SK-N-SH (cell line): ENCODE measurements around the gene ARID1B. TPM values are rescaled to one million over a fixed set of nuclear protein-coding genes. Genes with fewer than 3 reads are reported as not detected.

Experiments
- CTCF ChIA-PET: fragments of 300-600, 350-600 bp; formaldehyde crosslinking; extraction: SDS; loops from one replicate; lab custom pipeline; 2021; lab: Yijun Ruan, JAX
- POLR2A ChIA-PET: fragments of 350-600 bp; sonication (Branson Sonifier 250); formaldehyde crosslinking; extraction: SDS; loops from one replicate; lab custom pipeline; 2020; ENCODE audit warnings: antibody characterized with exemption, inconsistent platforms; lab: Yijun Ruan, JAX
- DNase-seq: peaks from one replicate; pipeline ENCODE4 v3.0.0; 2012
- H2AFZ ChIP-seq: fragments of 200-600 bp; sonication (generic); 2 replicates; pipeline ENCODE4 v1.8.1; 2016; ENCODE audit warnings: antibody characterized with exemption, mild to moderate bottlenecking, low read depth
- H3F3A ChIP-seq: fragments of 200-600 bp; sonication (generic); replicated peaks from 2 replicates; pipeline ENCODE3; 2016; ENCODE audit warnings: antibody characterized with exemption, mild to moderate bottlenecking; ENCODE audit not compliant: insufficient read depth
- H3K27ac ChIP-seq, 2 experiments: fragments of 200-500 bp in 1 of 2; fragments of 200-600 bp in 1 of 2; sonication (Bioruptor generic) in 1 of 2; sonication (generic), shearing (Covaris generic) in 1 of 2; 2 replicates each; pipeline versions ENCODE4 v1.5.1 to v1.6.1; 2014 to 2016; ENCODE audit warnings: low read depth in 2 of 2, inconsistent platforms in 1 of 2, low read length in 1 of 2, mild to moderate bottlenecking in 1 of 2, mixed read lengths in 1 of 2
- H3K27me3 ChIP-seq: fragments of 200-600 bp; sonication (generic), shearing (Covaris generic); 2 replicates; pipeline ENCODE4 v1.6.1; 2016; ENCODE audit warnings: mixed run types; ENCODE audit not compliant: insufficient read depth
- H3K36me3 ChIP-seq, 2 experiments: fragments of 200-500 bp in 1 of 2; fragments of 200-600 bp in 1 of 2; sonication (Bioruptor generic) in 1 of 2; sonication (generic) in 1 of 2; replicated peaks in 1 of 2; 2 replicates each; pipeline versions ENCODE3 to v1.5.1; 2014 to 2016; ENCODE audit warnings: low read length in 1 of 2, mild to moderate bottlenecking in 1 of 2; ENCODE audit not compliant: insufficient read depth in 2 of 2, control insufficient read depth in 1 of 2
- H3K4me1 ChIP-seq, 2 experiments: fragments of 200-500 bp in 1 of 2; fragments of 200-600 bp in 1 of 2; sonication (Bioruptor generic) in 1 of 2; sonication (generic), shearing (Covaris generic) in 1 of 2; 2 replicates each; pipeline versions ENCODE4 v1.5.1 to v1.6.1; 2014 to 2016; ENCODE audit warnings: low read depth in 1 of 2, low read length in 1 of 2, mixed run types in 1 of 2; ENCODE audit not compliant: insufficient read depth in 2 of 2, control insufficient read depth in 1 of 2
- H3K4me2 ChIP-seq: fragments of 200-600 bp; sonication (generic), shearing (Covaris generic); 2 replicates; pipeline ENCODE4 v1.6.1; 2017; ENCODE audit warnings: mixed run types
- H3K4me3 ChIP-seq, 2 experiments: fragments of 200-500 bp in 1 of 2; fragments of 200-600 bp in 1 of 2; sonication (Bioruptor generic) in 1 of 2; sonication (generic), shearing (Covaris generic) in 1 of 2; 2 replicates each; pipeline versions ENCODE4 v1.5.1 to v1.8.1; 2014 to 2016; ENCODE audit warnings: low read depth in 2 of 2, inconsistent platforms in 1 of 2, low read length in 1 of 2, mild to moderate bottlenecking in 1 of 2, mixed read lengths in 1 of 2, moderate library complexity in 1 of 2
- H3K79me2 ChIP-seq: fragments of 200-600 bp; sonication (generic); 2 replicates; pipeline ENCODE4 v1.8.1; 2017; ENCODE audit warnings: mild to moderate bottlenecking; ENCODE audit not compliant: insufficient read depth
- H3K9ac ChIP-seq: fragments of 200-600 bp; sonication (generic); 2 replicates; pipeline ENCODE4 v1.6.1; 2017; ENCODE audit warnings: mixed run types
- H3K9me2 ChIP-seq: fragments of 200-600 bp; sonication (generic); 2 replicates; pipeline ENCODE4 v1.6.1; 2017; ENCODE audit warnings: mixed run types
- H3K9me3 ChIP-seq: fragments of 200-600 bp; sonication (generic); 2 replicates; pipeline ENCODE4 v1.6.1; 2017; ENCODE audit warnings: mixed run types, mild to moderate bottlenecking, moderate library complexity
- H4K20me1 ChIP-seq: fragments of 200-600 bp; sonication (generic); 2 replicates; pipeline ENCODE4 v1.6.1; 2017; ENCODE audit warnings: mild to moderate bottlenecking, mixed run types; ENCODE audit not compliant: insufficient read depth
- CHD2 ChIP-seq: fragments of 150-350 bp; IDR thresholded peaks from 2 replicates; pipeline ENCODE4 v1.6.1; 2018; ENCODE audit warnings: low read length; ENCODE audit not compliant: partially characterized antibody
- CTCF ChIP-seq: fragments of 200-600 bp; sonication (generic); IDR thresholded peaks from 2 replicates; pipeline ENCODE4 v1.6.1; 2017; ENCODE audit warnings: antibody characterized with exemption, mild to moderate bottlenecking, moderate library complexity
- EP300 ChIP-seq, 2 experiments: IDR thresholded peaks; 2 replicates each; pipeline versions ENCODE4 v1.4.0 to v1.6.1; 2012; ENCODE audit warnings: borderline replicate concordance in 1 of 2, low read depth in 1 of 2, low read length in 1 of 2
- EZH2phosphoT487 ChIP-seq: fragments of 200-600 bp; sonication (generic); IDR thresholded peaks from 2 replicates; pipeline ENCODE4 v1.6.1; 2017; ENCODE audit warnings: low read depth, mixed run types, mild to moderate bottlenecking, antibody characterized with exemption, moderate library complexity, borderline replicate concordance
- FOXJ3 ChIP-seq: sonication (generic); formaldehyde crosslinking; IDR thresholded peaks from 2 replicates; pipeline ENCODE4 v1.5.1; 2020; ENCODE audit warnings: mild to moderate bottlenecking, missing genetic modification reagents
- FOXM1 ChIP-seq: IDR thresholded peaks from 2 replicates; pipeline ENCODE4 v1.4.0; 2012; ENCODE audit warnings: low read depth, mild to moderate bottlenecking
- GATA2 ChIP-seq: sonication (generic); formaldehyde crosslinking; IDR thresholded peaks from 2 replicates; pipeline ENCODE4 v1.5.0; 2020; ENCODE audit warnings: mild to moderate bottlenecking, missing genetic modification reagents
- IRF3 ChIP-seq: fragments of 150-350 bp; IDR thresholded peaks from 2 replicates; pipeline ENCODE4 v1.6.1; 2016; ENCODE audit warnings: mild to moderate bottlenecking, low read depth, low read length
- NFIC ChIP-seq: IDR thresholded peaks from 2 replicates; pipeline ENCODE4 v1.4.0; 2012; ENCODE audit warnings: borderline replicate concordance
- NRF1 ChIP-seq: IDR thresholded peaks from 2 replicates; pipeline ENCODE4 v1.6.1; 2012; ENCODE audit warnings: low read depth, mild to moderate bottlenecking, low read length
- PBX3 ChIP-seq: IDR thresholded peaks from 2 replicates; pipeline ENCODE4; 2012
- RAD21 ChIP-seq: IDR thresholded peaks from 2 replicates; pipeline ENCODE4 v1.6.1; 2012; ENCODE audit warnings: mild to moderate bottlenecking, low read length
- RFX5 ChIP-seq: IDR thresholded peaks from 2 replicates; pipeline ENCODE4 v1.6.1; 2012; ENCODE audit warnings: mild to moderate bottlenecking, improper control_type of control experiment, low read length
- RXRA ChIP-seq: IDR thresholded peaks from 2 replicates; pipeline ENCODE4 v1.4.0; 2012; ENCODE audit warnings: low read depth, mild to moderate bottlenecking, borderline replicate concordance
- SIN3A ChIP-seq: IDR thresholded peaks from 2 replicates; pipeline ENCODE4 v1.6.1; 2012; ENCODE audit warnings: low read depth, mild to moderate bottlenecking, low read length, moderate library complexity, borderline replicate concordance
- SMC3 ChIP-seq: IDR thresholded peaks from 2 replicates; pipeline ENCODE4 v1.6.1; 2012; ENCODE audit warnings: low read depth, low read length, improper control_type of control experiment
- TAF1 ChIP-seq: IDR thresholded peaks from 2 replicates; pipeline ENCODE4 v1.6.1; 2012; ENCODE audit warnings: low read depth, mild to moderate bottlenecking, low read length, moderate library complexity, borderline replicate concordance
- TCF12 ChIP-seq: IDR thresholded peaks from 2 replicates; pipeline ENCODE4 v1.4.0; 2012
- TEAD4 ChIP-seq: IDR thresholded peaks from 2 replicates; pipeline ENCODE4 v1.4.0; 2012; ENCODE audit warnings: mild to moderate bottlenecking, borderline replicate concordance; ENCODE audit not compliant: insufficient read depth
- YY1 ChIP-seq: IDR thresholded peaks from 2 replicates; pipeline ENCODE4 v1.4.0; 2012; ENCODE audit warnings: low read depth, mild to moderate bottlenecking
- ZBTB33 ChIP-seq: IDR thresholded peaks from 2 replicates; pipeline ENCODE4 v1.4.0; 2012; ENCODE audit warnings: low read depth, borderline replicate concordance
- WGBS: methylation state at CpG from one replicate; pipeline ENCODE4 v1.1.6; 2017; ENCODE audit warnings: low lambda C conversion rate; 5-methylcytosine and 5-hydroxymethylcytosine counted together
- polyA plus RNA-seq, 3 experiments: library from polyadenylated mRNA; depleted of rRNA; stranded (reverse); fragments of >200 nt; gene quantifications; 2 replicates each; pipeline ENCODE4 v1.2.3, GENCODE V29; 2012

ARID1B gene
- polyA plus RNA-seq, 1 of the 3 experiments (the other 2 are of a cell fraction): 13.6 TPM

- Histone ChIP-seq H3K9ac (no peak overlapping the region), H3K36me3 (peaks cover 0 to 5% of the 10 kb centered on the region in 2 experiments), H3K9me3 (no peaks in the 10 kb centered on the region), H4K20me1 (peaks cover 85% of the 10 kb centered on the region), H3K4me3 (no peak overlapping the region), H3F3A (no peaks in the 10 kb centered on the region), H3K79me2 (peaks cover 100% of the 10 kb centered on the region), H3K4me2 (no peak overlapping the region), H3K27ac (no peak overlapping the region), H3K4me1 (peaks cover 0 to 15% of the 10 kb centered on the region in 2 experiments; a peak in 1 of 4 replicates), H3K9me2 (no peaks in the 10 kb centered on the region), H3K27me3 (no peaks in the 10 kb centered on the region), H2AFZ (no peak overlapping the region)
- 98% methylated on average over 8 of the region's 8 CpGs for WGBS
- TF ChIP-seq RFX5 (no peak), IRF3 (no peak), ZBTB33 (no peak), EP300 (IDR thresholded peaks at IDR 0.05; ENCODE audit: borderline replicate concordance in 1 of 2, low read depth in 1 of 2, low read length in 1 of 2) (no peak), SIN3A (no peak), NRF1 (no peak), TCF12 (no peak), FOXJ3 (CRISPR knock-in tag) (no peak)
- ChIA-PET CTCF (interaction anchor here (1.2 kb wide), 1 partner anchor 173 kb away, joined by 3 read pairs; no protein-coding TSS in a partner anchor), POLR2A (no interaction called here)
- no peak for DNase-seq
Measured at GRCh38 chr6:156872903-156873302, 95.7 kb downstream of the ARID1B start.

GRCh38 chr6:156873654-156874380 is 96.6 kb downstream of the ARID1B start:
- Histone ChIP-seq H3K4me2 (no peak overlapping the region), H3K9me2 (no peaks in the 10 kb centered on the region), H3K4me3 (no peak overlapping the region), H3K27ac (no peak overlapping the region), H3F3A (no peaks in the 10 kb centered on the region), H4K20me1 (peaks cover 85% of the 10 kb centered on the region), H3K9ac (no peak overlapping the region), H3K36me3 (peaks cover 0 to 5% of the 10 kb centered on the region in 2 experiments), H2AFZ (no peak overlapping the region), H3K79me2 (peaks cover 100% of the 10 kb centered on the region), H3K27me3 (no peaks in the 10 kb centered on the region), H3K4me1 (peaks cover 0 to 17% of the 10 kb centered on the region in 2 experiments; a peak in 1 of 4 replicates), H3K9me3 (no peaks in the 10 kb centered on the region)
- ChIA-PET CTCF (no interaction called here), POLR2A (no interaction called here)
- WGBS: 97% methylated on average over 9 of the region's 10 CpGs
- no peak for DNase-seq
- TF ChIP-seq NFIC: no peak
- no peak for TF ChIP-seq CTCF
- no peak for TF ChIP-seq PBX3
- TF ChIP-seq TEAD4: no peak
- no peak for TF ChIP-seq RXRA
- no peak for TF ChIP-seq SMC3
- no peak for TF ChIP-seq YY1
- TF ChIP-seq FOXJ3 (CRISPR knock-in tag): no peak
- no peak for TF ChIP-seq CHD2
- no peak for TF ChIP-seq GATA2 (CRISPR knock-in tag)
- no peak for TF ChIP-seq TAF1
- TF ChIP-seq EZH2phosphoT487: no peak
- no peak for TF ChIP-seq SIN3A
- no peak for TF ChIP-seq FOXM1
- no peak for TF ChIP-seq RAD21
